BLaER1 (cell line): ENCODE results near the gene SERPINI1.

Experiments used
- H3K27ac ChIP-seq: shearing (Covaris generic); formaldehyde crosslinking; 2 replicates; pipeline ENCODE4 v1.8.1; 2022
- H3K27me3 ChIP-seq: shearing (Covaris generic); formaldehyde crosslinking; 2 replicates; pipeline ENCODE4 v1.8.1; 2022
- H3K36me3 ChIP-seq: shearing (Covaris generic); formaldehyde crosslinking; 2 replicates; pipeline ENCODE4 v1.8.1; 2022
- H3K4me1 ChIP-seq: shearing (Covaris generic); formaldehyde crosslinking; 2 replicates; pipeline ENCODE4 v1.8.1; 2022
- H3K4me2 ChIP-seq: shearing (Covaris generic); formaldehyde crosslinking; 2 replicates; pipeline ENCODE4 v1.8.1; 2022
- H3K4me3 ChIP-seq: shearing (Covaris generic); formaldehyde crosslinking; 2 replicates; pipeline ENCODE4 v1.8.1; 2022
- H3K9ac ChIP-seq: shearing (Covaris generic); formaldehyde crosslinking; 2 replicates; pipeline ENCODE4 v1.8.1; 2022
- H3K9me3 ChIP-seq: shearing (Covaris generic); formaldehyde crosslinking; 2 replicates; pipeline ENCODE4 v1.8.1; 2022
- H4K20me1 ChIP-seq: shearing (Covaris generic); formaldehyde crosslinking; 2 replicates; pipeline ENCODE4 v1.8.1; 2022
- Cebpa-rat ChIP-seq: shearing (Covaris generic); IDR thresholded peaks from 2 replicates; pipeline ENCODE4 v1.8.1; 2022

SERPINI1 gene

DNA sequence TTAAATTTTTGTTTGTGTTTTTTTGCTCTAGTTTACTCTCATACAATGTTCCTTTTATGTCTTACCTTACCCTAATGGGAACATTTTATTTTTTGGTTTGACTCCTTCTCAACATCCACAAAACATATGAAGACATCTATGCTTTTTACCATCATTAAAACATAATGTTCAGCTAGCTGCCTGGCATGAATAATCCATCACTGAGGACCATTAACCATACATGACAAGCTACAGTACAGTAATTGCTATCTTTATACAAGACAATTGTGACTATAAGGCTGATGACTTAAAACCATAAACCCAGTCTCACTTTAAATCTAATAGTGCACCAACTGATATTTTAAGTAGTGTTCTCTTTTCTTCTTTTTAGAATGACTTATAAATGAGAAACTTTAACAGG is 13.7 kb downstream of the SERPINI1 start:
- no peak for TF ChIP-seq Cebpa-rat
- H3K9ac ChIP-seq, result no peak overlapping the region
- peaks cover 17% of the 10 kb centered on the region for H3K4me1 ChIP-seq
- H3K4me3 ChIP-seq, result no peak overlapping the region
- no peaks in the 10 kb centered on the region for H3K36me3 ChIP-seq
- H3K4me2 ChIP-seq, result no peak overlapping the region
- no peak overlapping the region for H3K27ac ChIP-seq
- no peaks in the 10 kb centered on the region for H3K9me3 ChIP-seq
- no peaks in the 10 kb centered on the region for H3K27me3 ChIP-seq
- H4K20me1 ChIP-seq, result no peaks in the 10 kb centered on the region

DNA sequence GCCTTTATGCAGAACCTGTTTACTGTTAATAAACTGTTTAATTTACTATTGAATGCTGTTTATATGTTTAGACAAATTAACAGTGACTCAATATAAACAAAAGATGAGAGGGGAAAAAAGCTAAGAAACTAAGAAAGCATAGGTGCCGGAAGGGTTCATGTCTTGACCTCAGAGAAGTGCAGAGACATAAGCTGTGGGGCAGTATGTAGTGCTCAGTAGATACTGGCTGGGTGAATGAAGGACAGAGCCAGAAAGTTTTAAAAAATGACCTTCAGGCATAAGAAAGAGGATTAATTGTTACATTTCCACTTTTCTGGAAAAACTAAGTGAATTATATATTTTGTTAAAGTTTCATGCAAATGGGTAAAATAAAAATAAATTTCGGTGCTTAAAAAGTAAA is 14.2 kb downstream of the SERPINI1 start:
- Histone ChIP-seq H3K4me3 (no peak overlapping the region), H4K20me1 (no peaks in the 10 kb centered on the region), H3K27ac (no peak overlapping the region), H3K27me3 (no peaks in the 10 kb centered on the region), H3K4me1 (peaks cover 17% of the 10 kb centered on the region), H3K36me3 (no peaks in the 10 kb centered on the region), H3K4me2 (no peak overlapping the region), H3K9ac (no peak overlapping the region), H3K9me3 (no peaks in the 10 kb centered on the region)
- no peak for TF ChIP-seq Cebpa-rat

DNA sequence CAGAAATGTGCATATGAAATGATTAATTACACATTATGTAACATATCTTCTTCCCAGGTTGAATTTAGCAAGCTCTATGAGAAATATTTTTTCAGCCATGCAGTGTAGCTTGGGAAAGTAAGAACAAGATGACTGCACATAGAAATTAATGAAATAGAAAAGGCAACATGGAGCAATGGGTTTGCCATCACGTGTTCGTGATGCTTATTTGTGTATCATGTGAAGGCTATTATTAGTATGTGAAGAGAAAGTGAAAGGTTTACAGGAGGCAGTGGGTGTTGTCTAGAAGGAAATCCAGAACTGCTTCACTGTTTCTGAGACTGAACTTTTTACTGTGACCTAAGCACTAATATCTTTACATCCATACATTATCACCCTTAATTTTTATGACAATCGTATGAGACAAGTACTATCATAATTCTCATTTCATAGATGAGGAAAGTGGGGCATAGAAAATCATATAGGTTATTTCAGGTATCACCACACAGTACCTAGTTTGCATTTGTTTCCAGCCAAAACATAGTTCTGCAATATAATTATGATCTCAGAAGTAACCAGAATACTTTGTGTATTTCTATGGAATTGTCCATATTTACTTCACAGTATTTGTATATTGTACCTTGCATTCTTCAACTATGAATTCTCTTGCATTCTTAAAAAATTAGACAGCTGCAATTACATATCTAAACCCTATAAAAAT is 14.9 kb downstream of the SERPINI1 start:
- Histone ChIP-seq H3K9ac (no peak overlapping the region), H3K9me3 (no peaks in the 10 kb centered on the region), H3K4me3 (no peak overlapping the region), H3K27ac (no peak overlapping the region; the same call in 1 of the 2 replicates), H3K27me3 (no peaks in the 10 kb centered on the region), H3K36me3 (no peaks in the 10 kb centered on the region), H3K4me1 (peaks cover 17% of the 10 kb centered on the region), H4K20me1 (no peaks in the 10 kb centered on the region), H3K4me2 (peak overlapping the region; percentile 41)
- no peak for TF ChIP-seq Cebpa-rat

DNA sequence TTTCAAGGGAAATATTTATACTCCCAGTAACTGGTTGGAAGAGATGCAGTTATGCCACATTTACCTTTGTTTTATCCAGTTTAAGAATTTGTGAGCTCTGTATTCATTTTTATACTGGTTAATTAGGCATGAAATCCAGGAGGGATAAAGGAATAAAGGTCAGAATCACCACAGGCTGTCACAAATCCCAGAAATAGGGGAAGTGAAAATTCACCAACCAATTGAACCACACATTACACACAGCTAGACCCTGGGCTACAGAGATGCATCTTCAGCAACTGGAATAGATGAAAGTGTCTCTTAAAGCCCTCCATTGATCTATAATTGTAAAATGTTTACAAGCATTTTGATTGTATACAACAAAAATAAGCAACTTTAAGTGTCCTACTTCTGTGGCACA is 18.5 kb downstream of the SERPINI1 start:
- H3K4me3 ChIP-seq, result no peak overlapping the region
- H3K4me2 ChIP-seq, result no peak overlapping the region
- no peaks in the 10 kb centered on the region for H3K36me3 ChIP-seq
- H3K4me1 ChIP-seq, result peaks cover 8% of the 10 kb centered on the region
- no peak overlapping the region for H3K27ac ChIP-seq
- H4K20me1 ChIP-seq, result no peaks in the 10 kb centered on the region
- no peaks in the 10 kb centered on the region for H3K27me3 ChIP-seq
- TF ChIP-seq Cebpa-rat, result no peak
- H3K9me3 ChIP-seq, result no peaks in the 10 kb centered on the region
- no peak overlapping the region for H3K9ac ChIP-seq

DNA sequence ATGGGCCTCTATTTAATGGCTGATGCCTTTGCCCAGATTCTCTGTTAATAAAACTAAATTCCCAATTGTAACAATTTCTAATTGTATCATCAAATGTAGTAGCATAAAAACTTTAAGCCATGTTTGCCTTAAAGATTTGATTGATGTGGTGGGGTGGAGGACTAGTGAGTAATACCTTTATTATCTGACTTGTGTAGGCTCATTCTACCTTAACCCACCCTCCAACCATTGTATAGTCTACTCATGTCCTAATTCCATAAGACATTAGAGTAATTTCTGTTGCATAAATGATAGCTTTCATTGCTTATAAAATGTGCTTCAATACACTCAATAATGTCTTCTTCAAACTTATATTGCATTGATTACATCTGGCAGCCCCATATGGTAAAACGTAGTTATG is 25.8 kb downstream of the SERPINI1 start:
- no peaks in the 10 kb centered on the region for H3K4me1 ChIP-seq
- H3K36me3 ChIP-seq, result peaks cover 3% of the 10 kb centered on the region; the same call in 1 of the 2 replicates
- no peak overlapping the region for H3K4me2 ChIP-seq
- H4K20me1 ChIP-seq, result no peaks in the 10 kb centered on the region
- H3K9ac ChIP-seq, result no peak overlapping the region
- TF ChIP-seq Cebpa-rat, result no peak
- peaks cover 20% of the 10 kb centered on the region for H3K9me3 ChIP-seq
- no peak overlapping the region for H3K4me3 ChIP-seq
- H3K27me3 ChIP-seq, result no peaks in the 10 kb centered on the region
- no peak overlapping the region for H3K27ac ChIP-seq

DNA sequence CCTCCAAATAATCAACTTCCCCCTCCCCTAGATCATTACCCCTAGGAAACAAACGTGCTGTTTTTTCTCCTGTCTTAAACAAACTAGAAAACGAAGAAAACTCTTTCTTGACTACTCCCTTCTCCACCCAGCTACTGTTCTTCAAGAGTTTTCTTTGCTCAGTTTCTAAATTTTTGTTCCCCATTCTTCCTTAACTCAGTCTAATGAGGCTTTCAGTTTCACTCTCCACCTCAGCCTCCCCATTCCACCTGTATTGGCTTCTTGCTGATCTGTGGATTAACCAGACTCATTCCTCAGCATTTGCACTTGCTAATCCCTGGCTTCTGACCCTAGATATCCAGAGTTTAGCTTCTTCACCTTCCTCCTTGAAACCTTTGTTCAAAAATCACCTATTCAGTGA is 26.8 kb downstream of the SERPINI1 start:
- H3K27ac ChIP-seq, result no peak overlapping the region
- H3K9ac ChIP-seq, result no peak overlapping the region
- peaks cover 24% of the 10 kb centered on the region for H3K9me3 ChIP-seq
- H3K36me3 ChIP-seq, result peaks cover 3% of the 10 kb centered on the region; the same call in 1 of the 2 replicates
- no peak overlapping the region for H3K4me2 ChIP-seq
- H4K20me1 ChIP-seq, result no peaks in the 10 kb centered on the region
- TF ChIP-seq Cebpa-rat, result no peak
- H3K4me3 ChIP-seq, result no peak overlapping the region
- H3K4me1 ChIP-seq, result no peaks in the 10 kb centered on the region
- H3K27me3 ChIP-seq, result no peaks in the 10 kb centered on the region

DNA sequence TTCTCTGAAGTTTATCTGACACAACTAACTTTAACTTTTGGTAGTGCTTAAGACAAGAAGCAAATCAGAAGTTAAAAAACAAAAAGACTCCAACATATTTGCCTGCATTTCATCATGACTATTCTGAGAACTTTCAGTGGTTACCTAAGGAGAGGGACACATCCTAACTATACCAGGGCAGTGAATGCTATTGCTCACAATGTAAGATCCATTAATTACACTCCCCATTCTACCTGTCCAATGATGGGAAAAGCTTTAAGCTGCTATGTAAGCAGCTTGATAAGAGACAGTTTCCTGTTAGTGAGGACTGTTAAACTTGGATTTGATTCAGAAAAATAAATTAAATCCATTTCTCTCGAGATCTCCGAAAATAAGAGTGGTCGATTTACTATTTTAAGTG is 37.5 kb downstream of the SERPINI1 start:
- H3K4me3 ChIP-seq, result no peak overlapping the region
- peaks cover 4% of the 10 kb centered on the region; the same call in 1 of the 2 replicates for H3K9me3 ChIP-seq
- peak overlapping the region; percentile 46 for H3K4me2 ChIP-seq
- H3K9ac ChIP-seq, result no peak overlapping the region
- peaks cover 11% of the 10 kb centered on the region for H3K4me1 ChIP-seq
- H3K27ac ChIP-seq, result no peak overlapping the region
- no peak for TF ChIP-seq Cebpa-rat
- no peaks in the 10 kb centered on the region for H3K36me3 ChIP-seq
- H4K20me1 ChIP-seq, result no peaks in the 10 kb centered on the region
- no peaks in the 10 kb centered on the region for H3K27me3 ChIP-seq

DNA sequence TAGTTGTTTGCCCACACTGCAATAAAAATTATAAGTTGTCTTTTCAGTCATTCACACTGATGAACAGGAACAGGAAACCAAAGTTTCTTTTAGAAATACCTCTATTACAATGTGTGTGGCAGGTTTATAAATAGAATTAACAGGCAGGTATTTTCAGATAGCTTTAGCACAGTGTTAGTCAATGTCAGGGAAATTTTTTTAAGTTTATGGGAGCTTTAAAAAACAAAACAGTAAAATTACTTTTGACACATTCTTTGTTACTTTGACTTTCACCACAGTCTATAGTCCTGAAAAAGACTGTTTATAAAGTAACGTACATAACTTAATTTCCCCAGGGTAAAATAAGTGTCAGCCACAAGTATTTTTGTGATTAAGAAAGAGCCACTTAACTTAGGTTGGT is 38.1 kb downstream of the SERPINI1 start:
- no peaks in the 10 kb centered on the region for H4K20me1 ChIP-seq
- H3K4me2 ChIP-seq, result peak overlapping the region; percentile 46
- no peaks in the 10 kb centered on the region for H3K36me3 ChIP-seq
- H3K4me3 ChIP-seq, result no peak overlapping the region
- H3K27me3 ChIP-seq, result no peaks in the 10 kb centered on the region
- H3K9me3 ChIP-seq, result peaks cover 7% of the 10 kb centered on the region; the same call in 1 of the 2 replicates
- H3K9ac ChIP-seq, result no peak overlapping the region
- H3K27ac ChIP-seq, result no peak overlapping the region
- peaks cover 11% of the 10 kb centered on the region for H3K4me1 ChIP-seq
- TF ChIP-seq Cebpa-rat, result no peak

DNA sequence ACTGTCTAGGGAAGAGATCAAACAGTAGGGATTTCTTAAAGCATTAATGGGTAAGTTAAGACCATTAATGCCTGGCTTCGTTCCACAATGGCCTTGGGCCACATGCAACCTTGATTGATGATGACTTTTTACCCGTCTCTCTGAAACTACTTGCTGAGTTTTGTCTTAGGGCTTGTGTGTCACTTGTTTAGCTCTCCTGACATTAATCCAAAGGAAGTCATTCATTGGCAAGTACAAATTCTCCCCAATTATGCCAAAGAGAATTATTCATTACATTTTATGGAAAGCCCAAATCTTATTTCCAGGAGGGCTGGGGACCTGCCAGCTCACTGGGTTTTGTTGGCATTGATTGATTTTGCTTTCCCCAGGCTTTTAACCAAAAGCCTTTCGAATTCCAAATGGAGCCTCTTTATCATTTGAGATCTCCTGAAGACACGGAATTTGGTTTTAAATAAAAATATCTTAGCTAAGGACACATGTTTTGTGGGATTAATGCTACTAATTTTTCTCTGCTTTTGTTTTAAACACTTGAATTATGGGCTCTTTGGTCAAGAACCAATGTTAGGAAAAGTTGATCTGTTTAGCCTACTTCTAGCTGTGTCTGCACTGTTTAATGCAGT is 40.7 kb downstream of the SERPINI1 start:
- no peaks in the 10 kb centered on the region for H3K36me3 ChIP-seq
- H3K27ac ChIP-seq, result no peak overlapping the region
- no peak overlapping the region for H3K9ac ChIP-seq
- peaks cover 7% of the 10 kb centered on the region; the same call in 1 of the 2 replicates for H3K9me3 ChIP-seq
- H3K4me1 ChIP-seq, result peaks cover 11% of the 10 kb centered on the region
- H3K4me2 ChIP-seq, result no peak overlapping the region
- TF ChIP-seq Cebpa-rat, result no peak
- no peak overlapping the region for H3K4me3 ChIP-seq
- H4K20me1 ChIP-seq, result no peaks in the 10 kb centered on the region
- H3K27me3 ChIP-seq, result no peaks in the 10 kb centered on the region

DNA sequence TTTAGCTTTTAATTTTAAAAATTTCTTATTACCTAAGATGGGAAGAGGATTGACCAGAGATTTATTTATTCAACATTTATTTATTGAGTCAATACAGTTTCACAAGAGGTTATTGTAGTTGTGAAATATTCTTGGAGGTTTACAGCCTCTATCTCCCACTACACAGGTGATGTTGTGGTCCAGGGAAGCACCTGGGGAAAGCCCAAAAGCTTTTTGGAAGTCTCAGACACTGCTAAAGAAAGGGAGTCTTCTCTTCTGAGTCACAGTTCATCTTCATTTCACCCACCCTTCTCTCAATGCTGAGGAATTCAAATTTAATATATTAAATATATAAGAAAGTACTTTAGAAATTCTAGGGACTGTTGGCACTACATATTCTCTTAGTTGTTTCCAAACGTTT is 41.8 kb downstream of the SERPINI1 start:
- Histone ChIP-seq H3K27me3 (no peaks in the 10 kb centered on the region), H3K9ac (no peak overlapping the region)

More for the DNA sequence above, 41.8 kb downstream of the SERPINI1 start:
- H3K4me2 ChIP-seq, result no peak overlapping the region
- H3K9me3 ChIP-seq, result peaks cover 7% of the 10 kb centered on the region; the same call in 1 of the 2 replicates
- no peaks in the 10 kb centered on the region for H4K20me1 ChIP-seq
- H3K4me3 ChIP-seq, result no peak overlapping the region
- TF ChIP-seq Cebpa-rat, result no peak
- peaks cover 11% of the 10 kb centered on the region for H3K4me1 ChIP-seq
- H3K36me3 ChIP-seq, result no peaks in the 10 kb centered on the region
- H3K27ac ChIP-seq, result no peak overlapping the region
